Activated T-helper 1 cell treated with anti-CD3 and anti-CD28 coated beads, Interleukin-2, amount 50 U/mL, for 16 hours (primary cell): Measurements from ENCODE around the gene PLEKHA1.

ENCODE experiments used
- DNase-seq, 2 donors: peaks; one replicate each; pipeline ENCODE4 v3.0.0-alpha.2; 2020; ENCODE audit warnings: low read depth in 1 of 2, low spot score in 1 of 2

The PLEKHA1 gene

GRCh38 chr10:122475591-122476332 lies 101.3 kb downstream of the PLEKHA1 start:
- no peak for DNase-seq

DNA sequence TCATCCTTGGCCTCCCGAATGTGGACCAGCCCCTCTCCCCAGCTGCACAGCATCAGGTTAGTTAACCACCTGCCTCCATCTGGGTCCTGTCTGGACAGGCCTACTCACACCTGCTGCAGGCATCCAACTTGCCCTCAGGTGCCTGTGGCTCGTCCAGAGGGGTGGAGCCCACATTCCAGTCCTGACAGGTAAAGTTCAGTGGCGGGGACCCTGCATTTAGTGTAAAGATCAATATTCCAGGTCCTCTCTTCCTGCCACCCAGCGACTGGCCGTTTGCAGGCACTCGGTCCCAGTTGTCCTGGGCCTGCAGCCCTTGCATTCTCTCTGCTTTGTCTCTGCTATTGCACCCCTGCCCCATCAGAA lies 101.8 kb downstream of the PLEKHA1 start:
- no peak for DNase-seq

GRCh38 chr10:122477436-122477835 lies 102.9 kb downstream of the PLEKHA1 start:
- no peak for DNase-seq

DNA sequence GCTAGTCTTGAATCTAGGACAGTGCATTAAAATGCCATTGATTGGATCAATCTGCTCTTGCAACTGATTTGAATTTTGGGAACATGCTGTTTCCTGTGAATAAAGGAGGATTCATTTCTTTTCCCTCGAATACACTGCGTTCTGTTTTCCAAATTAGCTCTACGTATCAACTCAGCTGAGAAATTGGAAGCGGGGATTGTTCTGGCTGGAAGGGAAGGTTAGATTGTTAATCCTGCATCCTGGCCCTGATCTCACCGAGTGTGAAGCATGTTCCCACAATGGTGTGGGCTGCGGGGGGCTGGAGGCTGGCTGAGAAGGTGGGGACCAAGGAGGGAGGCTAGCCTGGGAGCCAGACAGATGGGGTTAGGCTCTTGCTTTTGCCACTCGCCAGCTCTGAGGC lies 104.5 kb downstream of the PLEKHA1 start:
- DNase-seq, result no peak

- no peak for DNase-seq
Measured at GRCh38 chr10:122480146-122480833, 105.8 kb downstream of the PLEKHA1 start.

DNA sequence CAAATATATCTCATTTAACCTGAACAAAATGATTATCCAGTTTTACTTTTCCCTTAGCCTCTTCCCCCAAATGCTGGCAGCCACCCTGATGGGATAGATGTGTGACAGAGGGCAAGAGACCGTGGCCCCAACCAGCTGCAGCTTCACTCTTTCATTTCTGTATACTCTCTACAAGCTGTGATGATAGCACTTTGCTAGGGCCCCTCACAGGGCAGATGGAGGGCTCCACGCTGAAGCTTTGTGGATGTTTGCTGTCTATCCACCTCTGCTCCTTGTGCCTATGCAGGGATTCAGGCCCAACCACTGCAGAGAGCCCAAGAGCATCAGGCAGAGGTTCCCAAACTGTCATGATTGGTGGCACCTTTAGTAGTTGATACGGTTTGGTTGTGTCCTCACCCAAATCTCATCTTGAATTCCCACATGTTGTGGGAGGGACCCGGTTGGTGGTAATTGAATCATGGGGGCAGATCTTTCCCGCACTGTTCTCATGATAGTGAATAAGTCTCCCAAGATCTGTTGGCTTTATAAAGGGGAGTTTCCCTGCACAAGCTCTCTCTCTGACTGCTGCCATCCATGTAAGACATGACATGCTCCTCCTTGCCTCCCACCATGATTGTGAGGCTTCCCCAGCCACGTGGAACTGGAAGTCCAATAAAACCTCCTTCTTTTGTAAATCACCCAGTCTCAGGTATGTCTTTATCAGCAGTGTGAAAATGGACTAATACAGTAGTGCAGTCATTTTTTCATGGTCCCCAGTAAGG lies 107.0 kb downstream of the PLEKHA1 start:
- DNase-seq, result no peak
